Activated CD4-positive, alpha-beta memory T cell treated with anti-CD3 and anti-CD28 coated beads, Interleukin-2, amount 10 ng/mL, durations not matched to agents 7 days and 5 days (primary cell): ENCODE data around the gene USP4. TPM values are rescaled to one million over a fixed set of nuclear protein-coding genes. Genes with fewer than 3 reads are reported as not detected.

ENCODE experiments used
- total RNA-seq, 2 experiments: library from RNA; stranded (reverse); gene quantifications; one replicate each; pipeline ENCODE4 v1.2.3, GENCODE V29; 2021

USP4 gene
- total RNA-seq, 2 experiments from 2014 or later: 77.8 to 85.0 TPM

Other genes starting within 250 kb of the USP4 start
- 100 to 1,000 TPM; 136 to 140 TPM for gene QRICH1, start 246.0 kb downstream of the USP4 start, total RNA-seq
- 100 to 1,000 TPM; 194 to 212 TPM for gene QARS1, start 235.3 kb downstream of the USP4 start, total RNA-seq
- gene USP19, start 219.2 kb downstream of the USP4 start, total RNA-seq: 10 to 100 TPM; 61.2 to 61.5 TPM
- not detected for gene LAMB2, start 207.0 kb downstream of the USP4 start, total RNA-seq
- 10 to 100 TPM; 19.9 to 20.9 TPM for gene CCDC71, start 173.7 kb downstream of the USP4 start, total RNA-seq
- 1 to 10 TPM; 1.2 to 1.4 TPM for gene KLHDC8B, start 168.5 kb downstream of the USP4 start, total RNA-seq
- 1 to 10 TPM; 6.9 to 7.1 TPM for gene C3orf62, start 62.8 kb downstream of the USP4 start, total RNA-seq
- gene GPX1, start 18.3 kb upstream of the USP4 start, total RNA-seq: 10 to 100 TPM; 71.5 to 76.8 TPM
- gene RHOA, start 71.9 kb upstream of the USP4 start, total RNA-seq: 100 to 1,000 TPM; 504 to 505 TPM
- 10 to 100 TPM; 19.7 to 22.4 TPM for gene TCTA, start 72.4 kb upstream of the USP4 start, total RNA-seq
- 1 to 10 TPM; 3.5 to 5.2 TPM for gene AMT, start 82.4 kb upstream of the USP4 start, total RNA-seq
- gene NICN1, start 89.3 kb upstream of the USP4 start, total RNA-seq: 10 to 100 TPM; 23.8 to 25.5 TPM
- gene DAG1, start 130.2 kb upstream of the USP4 start, total RNA-seq: 10 to 100 TPM; 13.8 to 16.5 TPM
- under 1 TPM; 0.03 to 0.05 TPM for gene BSN, start 214.4 kb upstream of the USP4 start, total RNA-seq